Keratinocyte (primary cell): ENCODE data around the gene STRIP1. TPM values are rescaled to one million over a fixed set of nuclear protein-coding genes. Genes with fewer than 3 reads are reported as not detected.

Experiments used
- DNase-seq: peaks from one replicate; pipeline ENCODE4 v3.0.0-alpha.2; 2011; ENCODE audit warnings: low read depth, missing footprints, low spot score
- FAIRE-seq: peaks from 2 replicates; lab custom pipeline; 2011; peaks lifted over from hg19 to GRCh38; lab: Jason Lieb, UNC
- H2AFZ ChIP-seq: 2 replicates; pipeline ENCODE4 v1.6.0; 2012; ENCODE audit warnings: low read length, control low read depth, inconsistent platforms; ENCODE audit not compliant: control insufficient read depth
- H3K27ac ChIP-seq: 2 replicates; pipeline ENCODE4 v1.5.1; 2011; ENCODE audit warnings: low read length; ENCODE audit not compliant: control insufficient read depth, insufficient read depth
- H3K27me3 ChIP-seq: 3 replicates; pipeline ENCODE4 v1.6.0; 2011; ENCODE audit warnings: low read length; ENCODE audit not compliant: control insufficient read depth, insufficient read depth; ENCODE audit errors: extremely low read depth
- H3K36me3 ChIP-seq, 2 experiments: 2 replicates in 1 of 2; 3 replicates in 1 of 2; pipeline ENCODE4 v1.5.1; 2011; ENCODE audit warnings: low read length in 2 of 2, mild to moderate bottlenecking in 1 of 2; ENCODE audit not compliant: control insufficient read depth in 2 of 2, insufficient read depth in 2 of 2; ENCODE audit errors: extremely low read depth in 1 of 2
- H3K4me1 ChIP-seq: 3 replicates; pipeline ENCODE4 v1.5.1; 2011; ENCODE audit warnings: low read length; ENCODE audit not compliant: control insufficient read depth, insufficient read depth; ENCODE audit errors: extremely low read depth
- H3K4me2 ChIP-seq: 3 replicates; pipeline ENCODE4 v1.6.0; 2011; ENCODE audit warnings: low read depth, low read length; ENCODE audit not compliant: control insufficient read depth, insufficient read depth; ENCODE audit errors: extremely low read depth
- H3K4me3 ChIP-seq, 3 experiments: fragments of 200-600 bp in 1 of 3; sonication (generic) in 1 of 3; 2 replicates in 2 of 3; 3 replicates in 1 of 3; pipeline ENCODE4 v1.5.1; 2011 to 2016; ENCODE audit warnings: low read length in 3 of 3, mild to moderate bottlenecking in 3 of 3, control low read depth in 2 of 3, inconsistent platforms in 1 of 3, low read depth in 1 of 3, mixed read lengths in 1 of 3, mixed run types in 1 of 3, moderate library complexity in 1 of 3; ENCODE audit not compliant: control insufficient read depth in 2 of 3, insufficient read depth in 2 of 3; ENCODE audit errors: extremely low read depth in 1 of 3
- H3K79me2 ChIP-seq: 2 replicates; pipeline ENCODE4 v1.6.0; 2012; ENCODE audit warnings: low read length; ENCODE audit not compliant: control insufficient read depth, insufficient read depth
- H3K9ac ChIP-seq: 3 replicates; pipeline ENCODE4 v1.6.0; 2011; ENCODE audit warnings: low read length; ENCODE audit not compliant: control insufficient read depth, insufficient read depth; ENCODE audit errors: extremely low read depth
- H3K9me1 ChIP-seq: 3 replicates; pipeline ENCODE4 v1.6.0; 2011; ENCODE audit warnings: low read length; ENCODE audit not compliant: control insufficient read depth, insufficient read depth; ENCODE audit errors: extremely low read depth
- H3K9me3 ChIP-seq: 2 replicates; pipeline ENCODE4 v1.5.1; 2012; ENCODE audit warnings: low read depth, low read length; ENCODE audit not compliant: control insufficient read depth
- H4K20me1 ChIP-seq: 3 replicates; pipeline ENCODE4 v1.6.0; 2011; ENCODE audit warnings: low read length; ENCODE audit not compliant: control insufficient read depth, insufficient read depth; ENCODE audit errors: extremely low read depth
- CTCF ChIP-seq, 3 experiments: IDR thresholded peaks in 1 of 3; conservative IDR thresholded peaks in 1 of 3; optimal IDR thresholded peaks in 1 of 3; 2 replicates in 2 of 3; 3 replicates in 1 of 3; pipeline versions ENCODE3 to v1.5.1; 2011; ENCODE audit warnings: low read length in 3 of 3, mild to moderate bottlenecking in 3 of 3, moderate library complexity in 2 of 3, control low read depth in 1 of 3, inconsistent platforms in 1 of 3; ENCODE audit not compliant: insufficient read depth in 2 of 3; ENCODE audit errors: extremely low read depth in 1 of 3
- EZH2 ChIP-seq: IDR thresholded peaks from one replicate; pipeline ENCODE4 v1.6.1; 2012; ENCODE audit warnings: inconsistent platforms, mild to moderate bottlenecking, low read length, moderate library complexity
- dilution Hi-C: fragments of 300-500 bp; cut with MboI; formaldehyde crosslinking; loops from one replicate; pipeline ENCODE4 v1.7.0; 2020; ENCODE audit warnings: low sequenced_read_pairs; ENCODE audit not compliant: extremely low pct_ligation_motif_present
- polyA plus RNA-seq, 5 experiments: library from polyadenylated mRNA; depleted of rRNA in 3 of 5; stranded (reverse) in 3 of 5; stranded (forward) in 1 of 5; unstranded in 1 of 5; fragments of >200 nt; gene quantifications; 1 replicate in 1 of 5; 2 replicates in 3 of 5; 3 replicates in 1 of 5; pipeline versions ENCODE4 v1.2.1 to v1.2.3, GENCODE V29; 2011 to 2012; ENCODE audit warnings: missing spikeins in 2 of 5, low read depth in 1 of 5, low replicate concordance in 1 of 5

Gene STRIP1
- polyA plus RNA-seq, 1 donor (not counting 4 experiments of a cell fraction or from before 2014, with no cell fraction given): 24.6 TPM

GRCh38 chr1:110056776-110057175, 22.4 kb downstream of the STRIP1 start:
- TF ChIP-seq EZH2: no peak
- no peak for TF ChIP-seq CTCF (optimal IDR thresholded peaks at IDR 0.05 in 1 of 3, IDR thresholded peaks at IDR 0.05 in 1 of 3, conservative IDR thresholded peaks at IDR 0.05 in 1 of 3; ENCODE audit: extremely low read depth in 1 of 3, insufficient read depth in 2 of 3, low read length in 3 of 3)
- Histone ChIP-seq H3K4me3 (no peak overlapping the region), H3K79me2 (no peaks in the 10 kb centered on the region), H3K27ac (peak overlapping the region; percentile 68), H3K36me3 (peaks cover 28 to 55% of the 10 kb centered on the region in 2 experiments), H3K4me1 (peaks cover 30% of the 10 kb centered on the region), H3K4me2 (peak overlapping the region; percentile 59), H3K9me3 (no peaks in the 10 kb centered on the region), H2AFZ (no peak overlapping the region), H3K27me3 (no peaks in the 10 kb centered on the region), H3K9ac (no peak overlapping the region), H3K9me1 (peaks cover 8% of the 10 kb centered on the region), H4K20me1 (no peaks in the 10 kb centered on the region)
- DNase-seq: no peak
- dilution Hi-C loops: no loop called here
- peak; percentile 44 for FAIRE-seq

DNA sequence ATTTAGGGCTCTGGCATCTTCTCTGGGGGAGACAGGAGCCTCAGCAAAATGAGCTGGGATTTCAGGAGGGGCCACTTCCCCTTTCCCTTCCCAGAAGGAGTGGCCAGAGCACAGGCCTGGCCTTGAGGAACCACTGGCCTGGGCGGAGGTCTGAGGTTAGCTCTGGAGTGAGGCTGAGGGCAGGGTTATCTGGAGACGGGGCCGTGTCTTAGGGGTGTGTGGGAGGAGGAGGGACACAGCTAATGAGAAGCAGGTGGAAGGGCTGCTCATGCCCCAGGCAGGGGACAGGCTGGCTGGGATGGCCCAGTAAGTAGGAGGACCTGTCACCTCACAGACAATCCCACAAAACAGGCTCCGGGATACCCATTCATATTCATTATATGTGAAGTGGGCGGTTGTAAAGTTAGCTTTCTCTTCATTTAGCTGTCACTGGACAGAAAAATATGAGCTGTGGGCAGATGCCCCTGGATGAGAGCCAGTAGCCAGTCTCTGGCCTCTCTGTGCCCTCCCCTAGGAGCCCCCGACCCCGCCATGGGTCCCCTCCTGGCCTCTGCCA, 23.6 kb downstream of the STRIP1 start:
- H3K27ac ChIP-seq: no peak overlapping the region
- dilution Hi-C loops: no loop called here
- DNase-seq (no peak), FAIRE-seq (no peak)
- no peaks in the 10 kb centered on the region for H4K20me1 ChIP-seq
- H3K4me3 ChIP-seq: no peak overlapping the region
- H3K9me3 ChIP-seq: no peaks in the 10 kb centered on the region
- H2AFZ ChIP-seq: no peak overlapping the region
- peaks cover 30% of the 10 kb centered on the region for H3K4me1 ChIP-seq
- H3K36me3 ChIP-seq: peaks cover 24 to 52% of the 10 kb centered on the region in 2 experiments
- no peak overlapping the region for H3K4me2 ChIP-seq
- H3K79me2 ChIP-seq: no peaks in the 10 kb centered on the region
- H3K9ac ChIP-seq: no peak overlapping the region
- no peak for TF ChIP-seq EZH2
- TF ChIP-seq CTCF (optimal IDR thresholded peaks at IDR 0.05 in 1 of 3, IDR thresholded peaks at IDR 0.05 in 1 of 3, conservative IDR thresholded peaks at IDR 0.05 in 1 of 3; ENCODE audit: extremely low read depth in 1 of 3, insufficient read depth in 2 of 3, low read length in 3 of 3): no peak
- H3K27me3 ChIP-seq: no peaks in the 10 kb centered on the region
- H3K9me1 ChIP-seq: peaks cover 8% of the 10 kb centered on the region
